H1 (cell line): Measurements from ENCODE around the gene POP7. TPM values are rescaled to one million over a fixed set of nuclear protein-coding genes. Genes with fewer than 3 reads are reported as not detected.

Source experiments
- CTCF ChIA-PET: fragments of 300-600 bp; sonication (Branson Sonifier 250); formaldehyde crosslinking; loops from one replicate; lab custom pipeline; 2021; ENCODE audit not compliant: partially characterized antibody; lab: Charles Lee
- POLR2A ChIA-PET: fragments of 300-600 bp; sonication (Branson Sonifier 250); formaldehyde crosslinking; loops from one replicate; lab custom pipeline; 2021; ENCODE audit warnings: inconsistent platforms; ENCODE audit not compliant: partially characterized antibody; lab: Charles Lee
- DNase-seq, 2 experiments: peaks; one replicate each; pipeline versions ENCODE4 v3.0.0 to v3.0.0-alpha.2; 2010 to 2022; ENCODE audit warnings: low spot score in 2 of 2, low read depth in 1 of 2, mixed read lengths in 1 of 2
- FAIRE-seq: peaks from 2 replicates; lab custom pipeline; 2011; peaks lifted over from hg19 to GRCh38; lab: Jason Lieb, UNC
- H2AFZ ChIP-seq: 2 replicates; pipeline ENCODE4 v1.8.1; 2012; ENCODE audit warnings: low read length, inconsistent platforms
- H2AK5ac ChIP-seq: 2 replicates; pipeline ENCODE4 v1.6.1; 2013; ENCODE audit warnings: low read depth, low read length
- H2BK120ac ChIP-seq: replicated peaks from 2 replicates; pipeline ENCODE3; 2013; ENCODE audit warnings: low read depth, low read length, inconsistent platforms
- H2BK12ac ChIP-seq: 2 replicates; pipeline ENCODE4 v1.6.1; 2013; ENCODE audit warnings: low read depth, low read length
- H2BK15ac ChIP-seq: 2 replicates; pipeline ENCODE4 v1.6.1; 2013; ENCODE audit warnings: low read length
- H2BK20ac ChIP-seq: 2 replicates; pipeline ENCODE4 v1.6.1; 2013; ENCODE audit warnings: low read length
- H2BK5ac ChIP-seq: 2 replicates; pipeline ENCODE4 v1.6.1; 2013; ENCODE audit warnings: low read depth, low read length
- H3K14ac ChIP-seq: 2 replicates; pipeline ENCODE4 v1.6.1; 2013; ENCODE audit warnings: inconsistent platforms; ENCODE audit not compliant: insufficient read length
- H3K18ac ChIP-seq: 2 replicates; pipeline ENCODE4 v1.6.1; 2013; ENCODE audit warnings: low read length; ENCODE audit errors: extremely low read depth
- H3K23ac ChIP-seq: 2 replicates; pipeline ENCODE4 v1.6.1; 2013; ENCODE audit warnings: inconsistent platforms; ENCODE audit not compliant: insufficient read length
- H3K23me2 ChIP-seq: 2 replicates; pipeline ENCODE4 v1.6.1; 2013; ENCODE audit warnings: low read depth, low read length
- H3K27ac ChIP-seq: 2 replicates; pipeline ENCODE4 v1.6.1; 2011; ENCODE audit warnings: low read depth, low read length, inconsistent platforms
- H3K27me3 ChIP-seq, 4 experiments: replicated peaks in 1 of 4; 1 replicate in 1 of 4; 2 replicates in 3 of 4; pipeline versions ENCODE4 v1.6.1 to v1.8.1; 2011 to 2013; ENCODE audit warnings: low read length in 3 of 4, mild to moderate bottlenecking in 3 of 4, inconsistent platforms in 2 of 4, mixed read lengths in 2 of 4, moderate library complexity in 1 of 4; ENCODE audit not compliant: control insufficient read depth in 3 of 4, insufficient read depth in 3 of 4; ENCODE audit errors: extremely low read depth in 1 of 4
- H3K36me3 ChIP-seq, 4 experiments: 2 replicates each; pipeline versions ENCODE4 v1.6.1 to v1.8.1; 2011 to 2013; ENCODE audit warnings: mild to moderate bottlenecking in 4 of 4, low read length in 3 of 4, moderate library complexity in 2 of 4, control low read depth in 1 of 4, inconsistent platforms in 1 of 4; ENCODE audit not compliant: insufficient read depth in 4 of 4, control insufficient read depth in 2 of 4
- H3K4ac ChIP-seq: replicated peaks from 2 replicates; pipeline ENCODE3; 2013; ENCODE audit warnings: low read length, low read depth, mixed read lengths, inconsistent platforms; ENCODE audit not compliant: insufficient read length
- H3K4me1 ChIP-seq, 4 experiments: replicated peaks in 1 of 4; 1 replicate in 1 of 4; 2 replicates in 3 of 4; pipeline versions ENCODE4 v1.6.1 to v1.8.1; 2011 to 2013; ENCODE audit warnings: low read length in 3 of 4, inconsistent platforms in 2 of 4, mixed read lengths in 1 of 4; ENCODE audit not compliant: insufficient read depth in 4 of 4, control insufficient read depth in 3 of 4
- H3K4me2 ChIP-seq, 2 experiments: 2 replicates each; pipeline versions ENCODE4 v1.6.1 to v1.8.1; 2011 to 2013; ENCODE audit warnings: low read depth in 2 of 2, low read length in 2 of 2, control low read depth in 1 of 2, inconsistent platforms in 1 of 2, mild to moderate bottlenecking in 1 of 2; ENCODE audit not compliant: insufficient read depth in 1 of 2
- H3K4me3 ChIP-seq, 4 experiments: fragments of 200-600, 300-600 bp in 1 of 4; sonication (generic), shearing (Covaris generic), sonication (Bioruptor Twin) in 1 of 4; 2 replicates each; pipeline versions ENCODE4 v1.5.1 to v1.8.1; 2011 to 2016; ENCODE audit warnings: low read length in 4 of 4, low read depth in 3 of 4, control low read depth in 2 of 4, inconsistent platforms in 2 of 4, mild to moderate bottlenecking in 2 of 4, mixed read lengths in 1 of 4, moderate library complexity in 1 of 4; ENCODE audit not compliant: insufficient read depth in 2 of 4; ENCODE audit errors: extremely low read depth in 1 of 4
- H3K56ac ChIP-seq: replicated peaks from 2 replicates; pipeline ENCODE3; 2013; ENCODE audit warnings: low read depth, mild to moderate bottlenecking, mixed read lengths, low read length, inconsistent platforms; ENCODE audit not compliant: insufficient read length
- H3K79me1 ChIP-seq: 2 replicates; pipeline ENCODE4 v1.6.1; 2013; ENCODE audit warnings: low read depth, low read length, control low read depth
- H3K79me2 ChIP-seq, 2 experiments: 2 replicates each; pipeline versions ENCODE4 v1.6.1 to v1.8.1; 2012 to 2013; ENCODE audit warnings: low read length in 2 of 2, mild to moderate bottlenecking in 2 of 2, inconsistent platforms in 1 of 2; ENCODE audit not compliant: insufficient read depth in 2 of 2, control insufficient read depth in 1 of 2
- H3K9ac ChIP-seq, 4 experiments: replicated peaks in 1 of 4; 1 replicate in 1 of 4; 2 replicates in 3 of 4; pipeline versions ENCODE4 v1.6.1 to v1.8.1; 2011 to 2013; ENCODE audit warnings: low read depth in 3 of 4, low read length in 3 of 4, control low read depth in 2 of 4, mild to moderate bottlenecking in 2 of 4, moderate library complexity in 2 of 4, inconsistent platforms in 1 of 4; ENCODE audit errors: extremely low read depth in 1 of 4
- H3K9me3 ChIP-seq, 2 experiments: 2 replicates each; pipeline versions ENCODE4 v1.6.1 to v1.8.1; 2012 to 2013; ENCODE audit warnings: mild to moderate bottlenecking in 2 of 2, moderate library complexity in 2 of 2, control low read depth in 1 of 2, inconsistent platforms in 1 of 2, low read depth in 1 of 2, low read length in 1 of 2, mixed read lengths in 1 of 2; ENCODE audit not compliant: insufficient read depth in 2 of 2
- H4K20me1 ChIP-seq, 2 experiments: replicated peaks in 1 of 2; 2 replicates each; pipeline versions ENCODE3 to v1.8.1; 2011 to 2013; ENCODE audit warnings: inconsistent platforms in 2 of 2, low read length in 2 of 2, mild to moderate bottlenecking in 1 of 2; ENCODE audit not compliant: insufficient read depth in 2 of 2, control insufficient read depth in 1 of 2
- H4K5ac ChIP-seq: 2 replicates; pipeline ENCODE4 v1.6.1; 2013; ENCODE audit warnings: low read length, low read depth, mixed read lengths, inconsistent platforms; ENCODE audit not compliant: insufficient read length
- H4K8ac ChIP-seq: 2 replicates; pipeline ENCODE4 v1.8.0; 2013; ENCODE audit warnings: mild to moderate bottlenecking, moderate library complexity, low read length, inconsistent platforms; ENCODE audit not compliant: insufficient read depth; ENCODE audit errors: extremely low read depth
- H4K91ac ChIP-seq: replicated peaks from 2 replicates; pipeline ENCODE3; 2013; ENCODE audit warnings: low read length, mixed read lengths, inconsistent platforms; ENCODE audit not compliant: insufficient read length
- CEBPB ChIP-seq: IDR thresholded peaks from 2 replicates; pipeline ENCODE4 v1.6.1; 2012; ENCODE audit warnings: low read depth, low read length
- GTF2F1 ChIP-seq: IDR thresholded peaks from 2 replicates; pipeline ENCODE4 v1.6.1; 2012; ENCODE audit warnings: low read depth, low read length, improper control_type of control experiment, borderline replicate concordance
- JUN ChIP-seq: IDR thresholded peaks from 2 replicates; pipeline ENCODE4 v1.6.1; 2011; ENCODE audit warnings: low read depth, mild to moderate bottlenecking, improper control_type of control experiment, low read length
- KDM1A ChIP-seq: fragments of 200-600, 300-600 bp; sonication (generic); IDR thresholded peaks from 2 replicates; pipeline ENCODE4 v1.7.1; 2016; ENCODE audit warnings: mild to moderate bottlenecking, low read length, borderline replicate concordance
- MAX ChIP-seq: IDR thresholded peaks from 2 replicates; pipeline ENCODE4 v1.6.1; 2012; ENCODE audit warnings: inconsistent platforms
- NANOG ChIP-seq: IDR thresholded peaks from 2 replicates; pipeline ENCODE4 v1.6.1; 2011; ENCODE audit warnings: low read length, low read depth, mild to moderate bottlenecking, inconsistent platforms; ENCODE audit not compliant: insufficient read depth, poor library complexity, severe bottlenecking
- RBBP5 ChIP-seq: IDR thresholded peaks from 2 replicates; pipeline ENCODE4 v1.7.1; 2012; ENCODE audit warnings: low read depth, mild to moderate bottlenecking, inconsistent platforms, low read length, moderate library complexity, borderline replicate concordance
- SP1 ChIP-seq: IDR thresholded peaks from 2 replicates; pipeline ENCODE4 v1.6.1; 2011; ENCODE audit warnings: low read depth, low read length
- SUZ12 ChIP-seq: fragments of 200-600 bp; sonication (generic); IDR thresholded peaks from 2 replicates; pipeline ENCODE4 v1.6.1; 2012; ENCODE audit warnings: mild to moderate bottlenecking, inconsistent platforms, low read length, moderate library complexity, mixed read lengths
- TAF7 ChIP-seq: optimal IDR thresholded peaks from 2 replicates; pipeline ENCODE3; 2011; ENCODE audit warnings: low read depth, mild to moderate bottlenecking, inconsistent platforms, low read length, moderate library complexity, borderline replicate concordance
- WGBS, 2 experiments: shearing (Covaris generic) in 1 of 2; methylation state at CpG; one replicate each; pipeline versions ENCODE4 v1.1.6 to v1.1.7; 2013 to 2015; ENCODE audit warnings: low lambda C conversion rate in 2 of 2, mixed read lengths in 2 of 2, inconsistent platforms in 1 of 2, low coverage in 1 of 2, missing lambda C conversion rate in 1 of 2; ENCODE audit not compliant: insufficient replicate concordance in 2 of 2, insufficient coverage in 1 of 2, insufficient read length in 1 of 2; ENCODE audit errors: extremely low coverage in 1 of 2, missing lambda C conversion rate in 1 of 2; 5-methylcytosine and 5-hydroxymethylcytosine counted together
- polyA plus RNA-seq, 7 experiments: library from polyadenylated mRNA; depleted of rRNA in 3 of 7; stranded (reverse) in 5 of 7; unstranded in 2 of 7; fragments of >200 nt in 5 of 7; fragments of 200-250 nt in 2 of 7; gene quantifications; 1 replicate in 5 of 7; 2 replicates in 1 of 7; 4 replicates in 1 of 7; pipeline versions ENCODE4 v1.2.1 to v1.2.3, GENCODE V29; 2011 to 2013; ENCODE audit warnings: missing spikeins in 2 of 7, mixed read lengths in 2 of 7
- total RNA-seq: library from RNA; stranded (reverse); fragmentation: NEBNext Ultra II Directional; extraction: Animal tissue kit (Norgen Biotek cat#: 25700); gene quantifications from 2 replicates; pipeline ENCODE4 v1.2.1, GENCODE V29; 2021

The POP7 gene
- total and polyA plus RNA-seq, 2 of the 8 experiments (the other 6 are each of a cell fraction or from before 2014, with no cell fraction given), result 92.5 to 135 TPM

GRCh38 chr7:100714725-100715124 is 8.8 kb downstream of the POP7 start:
- Histone ChIP-seq H3K56ac (no peak overlapping the region), H3K27me3 (peaks cover 0 to 5% (median 5%) of the 10 kb centered on the region in 4 experiments; a peak in 6 of 7 replicates), H3K9me3 (no peaks in the 10 kb centered on the region), H3K36me3 (no peaks in the 10 kb centered on the region), H3K4ac (no peak overlapping the region), H4K5ac (no peak overlapping the region), H3K18ac (no peak overlapping the region), H2AFZ (no peak overlapping the region), H3K23ac (no peak overlapping the region), H2BK20ac (no peak overlapping the region), H2AK5ac (no peak overlapping the region), H3K4me3 (no peak overlapping the region), H4K91ac (no peak overlapping the region), H3K79me1 (no peaks in the 10 kb centered on the region), H4K8ac (peak overlapping the region; percentile 16), H3K9ac (no peak overlapping the region; a peak in 1 of 7 replicates), H2BK12ac (no peak overlapping the region)
- WGBS, 2 experiments, result 87% methylated on average over 7 of the region's 8 CpGs; no CpG with 5 or more reads in 1 of the 2 experiments
- POLR2A ChIA-PET, result interaction anchor here (0.8 to 1.2 kb wide), 3 partner anchors 9 to 16 kb away, joined by 3 to 5 read pairs (median 3); partner anchors contain the start of gene POP7
- CTCF ChIA-PET, result interaction anchor here (0.7 to 16.9 kb wide), 7 partner anchors 9 to 102 kb away, joined by 3 to 254 read pairs (median 8); partner anchors contain the start of genes GIGYF1, MOSPD3 and POP7
- DNase-seq (no peak), FAIRE-seq (no peak)
- TF ChIP-seq MAX (no peak), GTF2F1 (no peak), SUZ12 (no peak), NANOG (no peak), JUN (no peak), KDM1A (no peak), RBBP5 (no peak), SP1 (no peak), TAF7 (no peak), CEBPB (no peak)
- TF ChIP-seq, all 59 proteins: peak for 0
- H4K20me1 ChIP-seq, result no peaks in the 10 kb centered on the region
- no peak overlapping the region for H3K4me2 ChIP-seq
- H3K23me2 ChIP-seq, result no peaks in the 10 kb centered on the region; the same call in 1 of the 2 replicates
- H2BK15ac ChIP-seq, result no peak overlapping the region
- no peaks in the 10 kb centered on the region for H3K79me2 ChIP-seq
- H3K14ac ChIP-seq, result no peak overlapping the region
- H3K4me1 ChIP-seq, result no peaks in the 10 kb centered on the region; a peak in 1 of 7 replicates
- no peak overlapping the region for H2BK5ac ChIP-seq
- H2BK120ac ChIP-seq, result no peak overlapping the region
- H3K27ac ChIP-seq, result no peak overlapping the region
